Measurements from ENCODE around the gene UNC13D. TPM values are rescaled to one million over a fixed set of nuclear protein-coding genes. Genes with fewer than 3 reads are reported as not detected.

UNC13D gene
- total RNA-seq, 4 donors from 2014 or later, result 3.0 to 48.3 (median 16.2) TPM

- in situ Hi-C loops (cut with MboI; ENCODE audit: low pct_ligation_motif_present in 1 of 4, low pct_unique_long_range_greater_than_20kb in 1 of 4, low sequenced_read_pairs in 3 of 4) (loop anchor here in 1 of 4 donors (25.0 kb wide), 1 partner anchor 115 kb away; the partner anchor contains the start of gene GALK1), intact Hi-C loops (cut with DNase I; ENCODE audit: low total_unique reads) (loop anchor here (5.0 kb wide), 1 partner anchor 850 kb away; the partner anchor contains the start of genes JMJD6 and METTL23)
- H3K27me3 ChIP-seq, result no peaks in the 10 kb centered on the region
- peak overlapping the region; percentile 94 to 97 (median 96) for H3K27ac ChIP-seq
- WGBS, 2 donors (ENCODE audit: low coverage in 1 of 2), result 0% methylated on average over 22 of the region's 56 CpGs; no CpG with 5 or more reads in 1 of the 2 donors
- no peaks in the 10 kb centered on the region for H3K9me3 ChIP-seq
- peaks cover 35 to 54% (median 45%) of the 10 kb centered on the region in 4 donors for H3K4me1 ChIP-seq
- peak; percentile 88 for DNase-seq
- TF ChIP-seq CTCF (IDR thresholded peaks at IDR 0.05) (peak; percentile 45 to 81 (median 55)), POLR2AphosphoS5 (IDR thresholded peaks at IDR 0.05) (peak in 2 of 3 donors; percentile 75 to 86), EP300 (IDR thresholded peaks at IDR 0.05; ENCODE audit: low read depth) (no peak), POLR2A (IDR thresholded peaks at IDR 0.05) (peak; percentile 60)
- H3K36me3 ChIP-seq, result no peaks in the 10 kb centered on the region
- H3K4me3 ChIP-seq, result peak overlapping the region; percentile 63 to 76 (median 70)
Measured at GRCh38 chr17:75877752-75878173, 33.6 kb upstream of the UNC13D start.

DNA sequence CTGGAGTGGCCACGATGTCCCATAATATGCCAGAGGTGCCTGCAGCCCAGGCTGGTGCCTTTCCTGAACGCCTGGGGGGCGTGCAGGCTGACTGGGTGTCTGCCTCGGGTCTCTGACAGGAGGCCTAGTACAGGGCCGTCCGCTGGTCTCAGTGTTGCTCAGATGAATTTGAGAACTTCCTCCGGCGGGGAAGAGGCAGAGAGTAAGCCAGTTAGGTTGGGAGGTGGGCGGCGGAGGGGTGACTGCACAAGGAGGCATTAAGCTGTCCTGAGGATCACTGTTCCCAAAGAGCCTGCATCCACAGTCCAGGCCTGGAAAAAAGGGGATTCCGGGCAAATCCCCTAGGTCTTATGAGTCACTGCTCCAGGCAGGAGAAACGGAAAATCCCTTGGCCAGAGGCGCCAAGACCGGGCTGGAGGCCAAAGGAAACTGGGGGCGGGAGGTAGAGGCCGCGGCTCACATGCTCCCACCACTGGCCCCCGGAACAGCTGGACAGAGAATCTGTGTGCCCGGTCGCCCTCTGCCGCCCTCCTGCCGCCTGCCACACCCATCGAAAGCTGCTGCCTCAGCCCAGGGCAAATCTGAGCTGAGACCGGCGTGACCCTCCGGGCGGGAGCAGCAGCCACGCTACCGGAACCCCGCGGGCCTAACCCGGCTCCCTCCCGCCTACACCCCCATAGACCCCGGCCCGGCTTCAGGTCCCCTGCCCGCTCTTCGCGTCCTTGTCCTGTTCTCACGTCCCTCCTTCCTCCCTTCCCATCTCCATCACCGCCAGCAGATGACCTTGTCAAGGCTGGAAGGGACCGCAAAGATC lies 32.9 kb upstream of the UNC13D start:
- intact Hi-C loops (cut with DNase I; ENCODE audit: low total_unique reads), result loop anchor here (5.0 kb wide), 1 partner anchor 850 kb away; the partner anchor contains the start of genes JMJD6 and METTL23
- Histone ChIP-seq H3K27me3 (no peaks in the 10 kb centered on the region), H3K36me3 (no peaks in the 10 kb centered on the region), H3K9me3 (no peaks in the 10 kb centered on the region), H3K27ac (peak overlapping the region; percentile 94 to 97 (median 96)), H3K4me3 (peak overlapping the region; percentile 63 to 76 (median 70)), H3K4me1 (peaks cover 41 to 60% (median 51%) of the 10 kb centered on the region in 4 donors)
- DNase-seq, result peak; percentile 88
- in situ Hi-C loops (cut with MboI; ENCODE audit: low pct_ligation_motif_present in 1 of 4, low pct_unique_long_range_greater_than_20kb in 1 of 4, low sequenced_read_pairs in 3 of 4), result loop anchor here in 1 of 4 donors (25.0 kb wide), 1 partner anchor 115 kb away; the partner anchor contains the start of gene GALK1
- TF ChIP-seq POLR2A (IDR thresholded peaks at IDR 0.05) (no peak), POLR2AphosphoS5 (IDR thresholded peaks at IDR 0.05) (peak; percentile 78 to 84 (median 80))
- 5% methylated on average over 39 of the region's 41 CpGs; no CpG with 5 or more reads in 1 of the 2 donors for WGBS, 2 donors (ENCODE audit: low coverage in 1 of 2)

DNA sequence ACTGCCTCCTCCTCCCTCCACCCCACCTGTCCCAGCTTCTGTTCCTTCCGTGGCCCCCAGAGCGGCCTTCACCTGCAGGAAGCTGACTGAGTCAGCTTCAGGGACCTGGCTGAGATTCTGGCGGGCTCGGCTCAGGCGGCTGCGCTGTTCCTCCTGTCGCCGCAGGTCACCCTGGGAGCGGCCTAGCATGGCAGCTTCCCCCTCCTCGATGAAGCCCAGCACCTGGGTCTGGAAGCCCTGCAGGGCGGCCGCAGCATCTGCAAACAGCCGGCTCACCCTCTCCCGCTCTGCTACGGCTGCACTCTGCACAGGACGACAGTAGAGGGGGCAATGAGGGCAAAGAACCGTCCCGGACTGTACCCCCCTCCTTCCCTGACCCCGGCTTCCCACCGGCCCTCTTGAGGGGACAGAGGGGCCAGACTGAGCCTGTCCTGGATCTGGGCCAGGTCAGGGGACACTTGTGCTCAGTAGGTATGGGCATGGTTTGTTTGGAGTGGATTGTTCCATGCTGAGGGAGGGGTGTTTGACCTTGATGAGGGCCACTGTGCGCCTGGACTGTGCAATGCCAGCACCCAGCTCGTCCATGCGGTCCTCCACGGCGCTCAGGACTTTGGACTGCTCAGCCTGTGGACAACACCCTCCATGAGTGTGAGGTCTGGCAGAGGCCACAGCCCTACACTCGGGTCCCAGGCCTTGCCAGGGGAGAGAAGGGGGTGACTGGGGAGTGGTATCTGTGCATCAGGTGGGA lies 32.2 kb upstream of the UNC13D start:
- Histone ChIP-seq H3K4me3 (peak overlapping the region; percentile 63 to 76 (median 70)), H3K27ac (peak overlapping the region; percentile 94 to 97 (median 96)), H3K9me3 (no peaks in the 10 kb centered on the region), H3K27me3 (no peaks in the 10 kb centered on the region), H3K36me3 (no peaks in the 10 kb centered on the region), H3K4me1 (peaks cover 42 to 61% (median 51%) of the 10 kb centered on the region in 4 donors)
- peak; percentile 86 for DNase-seq
- peak in 3 of 5 experiments; percentile 13 to 48 (median 40) for TF ChIP-seq CTCF (IDR thresholded peaks at IDR 0.05)
- peak; percentile 53 for TF ChIP-seq POLR2A (IDR thresholded peaks at IDR 0.05)
- TF ChIP-seq EP300 (IDR thresholded peaks at IDR 0.05; ENCODE audit: low read depth), result no peak
- TF ChIP-seq POLR2AphosphoS5 (IDR thresholded peaks at IDR 0.05), result peak; percentile 47 to 68 (median 55)
- 10% methylated on average over 23 of the region's 26 CpGs; no CpG with 5 or more reads in 1 of the 2 donors for WGBS, 2 donors (ENCODE audit: low coverage in 1 of 2)
- in situ Hi-C loops (cut with MboI; ENCODE audit: low pct_ligation_motif_present in 1 of 4, low pct_unique_long_range_greater_than_20kb in 1 of 4, low sequenced_read_pairs in 3 of 4) (loop anchor here in 1 of 4 donors (25.0 kb wide), 1 partner anchor 114 kb away; the partner anchor contains the start of gene GALK1), intact Hi-C loops (cut with DNase I; ENCODE audit: low total_unique reads) (loop anchor here (5.0 kb wide), 1 partner anchor 851 kb away; the partner anchor contains the start of genes JMJD6 and METTL23)

- Histone ChIP-seq H3K9me3 (no peaks in the 10 kb centered on the region), H3K36me3 (no peaks in the 10 kb centered on the region), H3K27me3 (no peaks in the 10 kb centered on the region), H3K27ac (peak overlapping the region; percentile 94 to 97 (median 96)), H3K4me1 (peaks cover 42 to 62% (median 51%) of the 10 kb centered on the region in 4 donors), H3K4me3 (peak overlapping the region in 3 of 4 donors; percentile 67 to 76 (median 73))
- no peak for TF ChIP-seq POLR2AphosphoS5 (IDR thresholded peaks at IDR 0.05)
- no peak for TF ChIP-seq EP300 (IDR thresholded peaks at IDR 0.05; ENCODE audit: low read depth)
- TF ChIP-seq CTCF (IDR thresholded peaks at IDR 0.05), result no peak
- TF ChIP-seq POLR2A (IDR thresholded peaks at IDR 0.05), result no peak
- in situ Hi-C loops (cut with MboI; ENCODE audit: low pct_ligation_motif_present in 1 of 4, low pct_unique_long_range_greater_than_20kb in 1 of 4, low sequenced_read_pairs in 3 of 4) (loop anchor here in 1 of 4 donors (25.0 kb wide), 1 partner anchor 114 kb away; the partner anchor contains the start of gene GALK1), intact Hi-C loops (cut with DNase I; ENCODE audit: low total_unique reads) (loop anchor here (5.0 kb wide), 1 partner anchor 851 kb away; the partner anchor contains the start of genes JMJD6 and METTL23)
- 13% methylated on average over 5 of the region's 5 CpGs; no CpG with 5 or more reads in 1 of the 2 donors for WGBS, 2 donors (ENCODE audit: low coverage in 1 of 2)
- DNase-seq, result no peak
Measured at GRCh38 chr17:75875940-75876189, 31.7 kb upstream of the UNC13D start.

Data from transverse colon (tissue), 4 donors.